NT2/D1 (cell line): Measurements from ENCODE around the gene MRPL36.

Experiments used
- YY1 ChIP-seq: IDR thresholded peaks from 2 replicates; pipeline ENCODE4 v1.6.1; 2011; ENCODE audit not compliant: insufficient read length, insufficient read depth
- ZNF274 ChIP-seq: IDR thresholded peaks from 2 replicates; pipeline ENCODE4 v1.6.1; 2011; ENCODE audit warnings: mild to moderate bottlenecking, low read depth, low read length

DNA sequence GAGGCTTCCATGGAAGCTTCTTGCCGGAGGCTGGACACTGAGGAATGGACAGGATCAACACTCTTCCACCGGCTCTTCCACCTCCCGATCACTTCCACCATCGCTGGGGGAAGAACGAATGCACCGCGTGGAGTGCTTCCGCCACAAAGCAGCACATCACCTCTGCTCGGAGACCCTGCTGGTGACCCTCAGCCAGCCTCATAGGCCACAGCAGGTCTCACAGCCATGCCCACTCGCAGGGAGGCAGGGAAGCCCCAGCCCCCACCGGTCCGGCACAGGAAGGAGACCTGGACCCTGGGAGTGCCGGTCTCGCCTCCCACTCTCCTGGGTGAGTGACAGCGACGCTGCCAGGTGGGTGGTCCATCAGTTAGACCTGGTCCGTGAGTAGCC lies 4.7 kb downstream of the MRPL36 start:
- TF ChIP-seq ZNF274 = no peak
- TF ChIP-seq YY1 = no peak
